HepG2 (cell line): ENCODE data around the gene POC1B.

Experiments
- PAX8 ChIP-seq: sonication (generic); formaldehyde crosslinking; IDR thresholded peaks from 2 replicates; pipeline ENCODE4 v1.8.0; 2022; ENCODE audit warnings: mild to moderate bottlenecking, missing genetic modification reagents, borderline replicate concordance
- RXRA ChIP-seq: sonication (generic); formaldehyde crosslinking; IDR thresholded peaks from 2 replicates; pipeline ENCODE4 v1.5.1; 2020; ENCODE audit warnings: missing genetic modification reagents
- SIX4 ChIP-seq: sonication (generic); formaldehyde crosslinking; IDR thresholded peaks from 2 replicates; pipeline ENCODE4 v1.4.0; 2020; ENCODE audit warnings: missing genetic modification reagents
- STAG1 ChIP-seq: sonication (generic); formaldehyde crosslinking; IDR thresholded peaks from 2 replicates; pipeline ENCODE4 v1.4.0; 2020; ENCODE audit warnings: missing genetic modification reagents
- ZBTB7B ChIP-seq: sonication (generic); formaldehyde crosslinking; IDR thresholded peaks from 2 replicates; pipeline ENCODE4 v1.4.0; 2020; ENCODE audit warnings: missing genetic modification reagents
- ZNF282 ChIP-seq: fragments of 450-650 bp; IDR thresholded peaks from 2 replicates; pipeline ENCODE4 v1.6.1; 2018; ENCODE audit not compliant: partially characterized antibody
- ZZZ3 ChIP-seq: sonication (generic); formaldehyde crosslinking; IDR thresholded peaks from 2 replicates; pipeline ENCODE4 v1.4.0; 2020; ENCODE audit warnings: missing genetic modification reagents, mild to moderate bottlenecking, borderline replicate concordance
- TF ChIP-seq, protein P1 (sequence below): sonication (generic); formaldehyde crosslinking; IDR thresholded peaks from 2 replicates; pipeline ENCODE4 v1.4.0; 2020; ENCODE audit warnings: missing genetic modification reagents
- TF ChIP-seq, protein P2 (sequence below): sonication (generic); formaldehyde crosslinking; IDR thresholded peaks from 2 replicates; pipeline ENCODE4 v1.5.0; 2020; ENCODE audit warnings: mild to moderate bottlenecking, missing genetic modification reagents, moderate library complexity
- TF ChIP-seq, protein P3 (sequence below): sonication (generic); formaldehyde crosslinking; IDR thresholded peaks from 2 replicates; pipeline ENCODE4 v1.9.0; 2021; ENCODE audit warnings: missing genetic modification reagents, mild to moderate bottlenecking, borderline replicate concordance
- TF ChIP-seq, protein P4 (sequence below): IDR thresholded peaks from 2 replicates; pipeline ENCODE4 v1.6.1; 2016; ENCODE audit warnings: low read depth

DNA sequence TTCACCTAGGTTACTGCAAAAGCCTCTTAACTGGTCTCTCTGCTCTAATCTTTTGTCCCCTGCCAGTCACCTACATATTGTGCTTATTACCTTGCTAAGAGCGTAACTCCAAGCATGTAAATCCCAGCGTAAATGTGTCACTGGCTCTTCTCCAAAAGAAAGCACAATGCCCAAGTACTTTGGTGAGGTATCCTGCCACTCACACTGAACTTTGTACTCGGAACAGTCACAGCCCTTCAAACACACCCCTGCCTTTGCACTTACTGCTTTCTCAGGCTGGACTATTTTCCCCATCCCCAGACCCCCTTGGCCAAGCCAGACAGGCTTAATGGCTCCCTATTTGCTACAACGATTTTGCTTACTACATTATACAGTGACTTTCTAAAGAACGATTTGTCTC lies 33.0 kb downstream of the POC1B start:
- TF ChIP-seq, protein P1, sequence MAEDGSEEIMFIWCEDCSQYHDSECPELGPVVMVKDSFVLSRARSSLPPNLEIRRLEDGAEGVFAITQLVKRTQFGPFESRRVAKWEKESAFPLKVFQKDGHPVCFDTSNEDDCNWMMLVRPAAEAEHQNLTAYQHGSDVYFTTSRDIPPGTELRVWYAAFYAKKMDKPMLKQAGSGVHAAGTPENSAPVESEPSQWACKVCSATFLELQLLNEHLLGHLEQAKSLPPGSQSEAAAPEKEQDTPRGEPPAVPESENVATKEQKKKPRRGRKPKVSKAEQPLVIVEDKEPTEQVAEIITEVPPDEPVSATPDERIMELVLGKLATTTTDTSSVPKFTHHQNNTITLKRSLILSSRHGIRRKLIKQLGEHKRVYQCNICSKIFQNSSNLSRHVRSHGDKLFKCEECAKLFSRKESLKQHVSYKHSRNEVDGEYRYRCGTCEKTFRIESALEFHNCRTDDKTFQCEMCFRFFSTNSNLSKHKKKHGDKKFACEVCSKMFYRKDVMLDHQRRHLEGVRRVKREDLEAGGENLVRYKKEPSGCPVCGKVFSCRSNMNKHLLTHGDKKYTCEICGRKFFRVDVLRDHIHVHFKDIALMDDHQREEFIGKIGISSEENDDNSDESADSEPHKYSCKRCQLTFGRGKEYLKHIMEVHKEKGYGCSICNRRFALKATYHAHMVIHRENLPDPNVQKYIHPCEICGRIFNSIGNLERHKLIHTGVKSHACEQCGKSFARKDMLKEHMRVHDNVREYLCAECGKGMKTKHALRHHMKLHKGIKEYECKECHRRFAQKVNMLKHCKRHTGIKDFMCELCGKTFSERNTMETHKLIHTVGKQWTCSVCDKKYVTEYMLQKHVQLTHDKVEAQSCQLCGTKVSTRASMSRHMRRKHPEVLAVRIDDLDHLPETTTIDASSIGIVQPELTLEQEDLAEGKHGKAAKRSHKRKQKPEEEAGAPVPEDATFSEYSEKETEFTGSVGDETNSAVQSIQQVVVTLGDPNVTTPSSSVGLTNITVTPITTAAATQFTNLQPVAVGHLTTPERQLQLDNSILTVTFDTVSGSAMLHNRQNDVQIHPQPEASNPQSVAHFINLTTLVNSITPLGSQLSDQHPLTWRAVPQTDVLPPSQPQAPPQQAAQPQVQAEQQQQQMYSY (CRISPR knock-in tag) = no peak
- TF ChIP-seq, protein P2, sequence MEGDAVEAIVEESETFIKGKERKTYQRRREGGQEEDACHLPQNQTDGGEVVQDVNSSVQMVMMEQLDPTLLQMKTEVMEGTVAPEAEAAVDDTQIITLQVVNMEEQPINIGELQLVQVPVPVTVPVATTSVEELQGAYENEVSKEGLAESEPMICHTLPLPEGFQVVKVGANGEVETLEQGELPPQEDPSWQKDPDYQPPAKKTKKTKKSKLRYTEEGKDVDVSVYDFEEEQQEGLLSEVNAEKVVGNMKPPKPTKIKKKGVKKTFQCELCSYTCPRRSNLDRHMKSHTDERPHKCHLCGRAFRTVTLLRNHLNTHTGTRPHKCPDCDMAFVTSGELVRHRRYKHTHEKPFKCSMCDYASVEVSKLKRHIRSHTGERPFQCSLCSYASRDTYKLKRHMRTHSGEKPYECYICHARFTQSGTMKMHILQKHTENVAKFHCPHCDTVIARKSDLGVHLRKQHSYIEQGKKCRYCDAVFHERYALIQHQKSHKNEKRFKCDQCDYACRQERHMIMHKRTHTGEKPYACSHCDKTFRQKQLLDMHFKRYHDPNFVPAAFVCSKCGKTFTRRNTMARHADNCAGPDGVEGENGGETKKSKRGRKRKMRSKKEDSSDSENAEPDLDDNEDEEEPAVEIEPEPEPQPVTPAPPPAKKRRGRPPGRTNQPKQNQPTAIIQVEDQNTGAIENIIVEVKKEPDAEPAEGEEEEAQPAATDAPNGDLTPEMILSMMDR (CRISPR knock-in tag) = no peak
- TF ChIP-seq ZZZ3 (no peak), RXRA (CRISPR knock-in tag) (no peak), ZNF282 (no peak), ZBTB7B (CRISPR knock-in tag) (no peak), STAG1 (CRISPR knock-in tag) (no peak), PAX8 (CRISPR knock-in tag) (no peak), SIX4 (CRISPR knock-in tag) (no peak)
- TF ChIP-seq, protein P3, sequence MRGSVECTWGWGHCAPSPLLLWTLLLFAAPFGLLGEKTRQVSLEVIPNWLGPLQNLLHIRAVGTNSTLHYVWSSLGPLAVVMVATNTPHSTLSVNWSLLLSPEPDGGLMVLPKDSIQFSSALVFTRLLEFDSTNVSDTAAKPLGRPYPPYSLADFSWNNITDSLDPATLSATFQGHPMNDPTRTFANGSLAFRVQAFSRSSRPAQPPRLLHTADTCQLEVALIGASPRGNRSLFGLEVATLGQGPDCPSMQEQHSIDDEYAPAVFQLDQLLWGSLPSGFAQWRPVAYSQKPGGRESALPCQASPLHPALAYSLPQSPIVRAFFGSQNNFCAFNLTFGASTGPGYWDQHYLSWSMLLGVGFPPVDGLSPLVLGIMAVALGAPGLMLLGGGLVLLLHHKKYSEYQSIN (CRISPR knock-in tag) = no peak
- TF ChIP-seq, protein P4, sequence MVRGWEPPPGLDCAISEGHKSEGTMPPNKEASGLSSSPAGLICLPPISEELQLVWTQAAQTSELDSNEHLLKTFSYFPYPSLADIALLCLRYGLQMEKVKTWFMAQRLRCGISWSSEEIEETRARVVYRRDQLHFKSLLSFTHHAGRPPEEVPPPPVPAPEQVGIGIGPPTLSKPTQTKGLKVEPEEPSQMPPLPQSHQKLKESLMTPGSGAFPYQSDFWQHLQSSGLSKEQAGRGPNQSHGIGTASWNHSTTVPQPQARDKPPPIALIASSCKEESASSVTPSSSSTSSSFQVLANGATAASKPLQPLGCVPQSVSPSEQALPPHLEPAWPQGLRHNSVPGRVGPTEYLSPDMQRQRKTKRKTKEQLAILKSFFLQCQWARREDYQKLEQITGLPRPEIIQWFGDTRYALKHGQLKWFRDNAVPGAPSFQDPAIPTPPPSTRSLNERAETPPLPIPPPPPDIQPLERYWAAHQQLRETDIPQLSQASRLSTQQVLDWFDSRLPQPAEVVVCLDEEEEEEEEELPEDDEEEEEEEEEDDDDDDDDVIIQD (CRISPR knock-in tag) = no peak
